ENCODE measurements around the gene HEY2. TPM values are rescaled to one million over a fixed set of nuclear protein-coding genes. Genes with fewer than 3 reads are reported as not detected.

Gene HEY2
- total and polyA plus RNA-seq, 2 donors (not counting 1 experiment from before 2014, with no cell fraction given): not detected

GRCh38 chr6:125751334-125751916 lies 2.0 kb downstream of the HEY2 start:
- no peak for DNase-seq (ENCODE audit: low read depth in 2 of 2)
- Histone ChIP-seq H3K9me3 (ENCODE audit: control insufficient read depth, insufficient read depth, low read depth, low read length) (no peaks in the 10 kb centered on the region), H3K36me3 (ENCODE audit: control insufficient read depth, insufficient read depth, low read length) (no peaks in the 10 kb centered on the region), H3K4me3 (replicated peaks in 1 of 4; ENCODE audit: control extremely low read depth in 1 of 4, insufficient read depth in 1 of 4, low read depth in 3 of 4, low read length in 4 of 4) (no peak overlapping the region), H3K79me2 (ENCODE audit: control insufficient read depth, insufficient read depth, low read length) (no peaks in the 10 kb centered on the region), H3K4me1 (ENCODE audit: control insufficient read depth, extremely low read depth, insufficient read depth, low read length) (peaks cover 10% of the 10 kb centered on the region), H3K27ac (ENCODE audit: insufficient read depth, low read length) (no peak overlapping the region), H2AFZ (ENCODE audit: low read length) (no peak overlapping the region), H3K27me3 (ENCODE audit: control insufficient read depth, insufficient read depth, low read length) (peaks cover 42% of the 10 kb centered on the region), H3K9ac (ENCODE audit: insufficient read depth, low read length) (no peak overlapping the region), H4K20me1 (ENCODE audit: control insufficient read depth, extremely low read depth, insufficient read depth, low read length) (no peaks in the 10 kb centered on the region), H3K4me2 (ENCODE audit: extremely low read depth, insufficient read depth, low read length) (no peak overlapping the region)
- TF ChIP-seq EZH2 (IDR thresholded peaks at IDR 0.05; ENCODE audit: low read length, missing control alignments): no peak
- no peak for TF ChIP-seq CTCF (conservative IDR thresholded peaks at IDR 0.05 in 1 of 2, IDR thresholded peaks at IDR 0.05 in 1 of 2; ENCODE audit: low read depth in 1 of 2, low read length in 2 of 2)

- H3K9ac ChIP-seq (ENCODE audit: insufficient read depth, low read length): no peak overlapping the region
- H3K9me3 ChIP-seq (ENCODE audit: control insufficient read depth, insufficient read depth, low read depth, low read length): no peaks in the 10 kb centered on the region
- H3K36me3 ChIP-seq (ENCODE audit: control insufficient read depth, insufficient read depth, low read length): no peaks in the 10 kb centered on the region
- H3K4me1 ChIP-seq (ENCODE audit: control insufficient read depth, extremely low read depth, insufficient read depth, low read length): peaks cover 10% of the 10 kb centered on the region
- no peaks in the 10 kb centered on the region for H4K20me1 ChIP-seq (ENCODE audit: control insufficient read depth, extremely low read depth, insufficient read depth, low read length)
- no peak overlapping the region for H2AFZ ChIP-seq (ENCODE audit: low read length)
- H3K4me2 ChIP-seq (ENCODE audit: extremely low read depth, insufficient read depth, low read length): no peak overlapping the region
- no peaks in the 10 kb centered on the region for H3K79me2 ChIP-seq (ENCODE audit: control insufficient read depth, insufficient read depth, low read length)
- TF ChIP-seq CTCF (conservative IDR thresholded peaks at IDR 0.05 in 1 of 2, IDR thresholded peaks at IDR 0.05 in 1 of 2; ENCODE audit: low read depth in 1 of 2, low read length in 2 of 2) (no peak), EZH2 (IDR thresholded peaks at IDR 0.05; ENCODE audit: low read length, missing control alignments) (no peak)
- H3K4me3 ChIP-seq (replicated peaks in 1 of 4; ENCODE audit: control extremely low read depth in 1 of 4, insufficient read depth in 1 of 4, low read depth in 3 of 4, low read length in 4 of 4): no peak overlapping the region
- peaks cover 29% of the 10 kb centered on the region for H3K27me3 ChIP-seq (ENCODE audit: control insufficient read depth, insufficient read depth, low read length)
- H3K27ac ChIP-seq (ENCODE audit: insufficient read depth, low read length): no peak overlapping the region
- DNase-seq (ENCODE audit: low read depth in 2 of 2): no peak
Measured at GRCh38 chr6:125752773-125753172, 3.3 kb downstream of the HEY2 start.

GRCh38 chr6:125753218-125753936 lies 3.9 kb downstream of the HEY2 start:
- Histone ChIP-seq H3K27me3 (ENCODE audit: control insufficient read depth, insufficient read depth, low read length) (peaks cover 23% of the 10 kb centered on the region), H3K4me1 (ENCODE audit: control insufficient read depth, extremely low read depth, insufficient read depth, low read length) (peaks cover 5% of the 10 kb centered on the region), H3K4me2 (ENCODE audit: extremely low read depth, insufficient read depth, low read length) (no peak overlapping the region), H3K4me3 (replicated peaks in 1 of 4; ENCODE audit: control extremely low read depth in 1 of 4, insufficient read depth in 1 of 4, low read depth in 3 of 4, low read length in 4 of 4) (no peak overlapping the region), H3K9ac (ENCODE audit: insufficient read depth, low read length) (no peak overlapping the region), H2AFZ (ENCODE audit: low read length) (no peak overlapping the region), H3K9me3 (ENCODE audit: control insufficient read depth, insufficient read depth, low read depth, low read length) (no peaks in the 10 kb centered on the region), H3K36me3 (ENCODE audit: control insufficient read depth, insufficient read depth, low read length) (no peaks in the 10 kb centered on the region), H3K79me2 (ENCODE audit: control insufficient read depth, insufficient read depth, low read length) (no peaks in the 10 kb centered on the region), H3K27ac (ENCODE audit: insufficient read depth, low read length) (no peak overlapping the region), H4K20me1 (ENCODE audit: control insufficient read depth, extremely low read depth, insufficient read depth, low read length) (no peaks in the 10 kb centered on the region)
- DNase-seq (ENCODE audit: low read depth in 2 of 2): peak; percentile 32 to 57
- TF ChIP-seq EZH2 (IDR thresholded peaks at IDR 0.05; ENCODE audit: low read length, missing control alignments): no peak
- TF ChIP-seq CTCF (conservative IDR thresholded peaks at IDR 0.05 in 1 of 2, IDR thresholded peaks at IDR 0.05 in 1 of 2; ENCODE audit: low read depth in 1 of 2, low read length in 2 of 2): peak in 1 of 2 donors; percentile 44
